Fibroblast of upper back skin (primary cell): Measurements from ENCODE around the gene PCDHB1.
A peak's percentile ranks its signal among the peaks of the same experiment; 100 is the strongest.
"Not testable (repeated sequence)": the region's sequence is repeated elsewhere in the genome, so short reads cannot be mapped to it uniquely, and the experiment has no call there.

Experiments
- DNase-seq: peaks from one replicate; pipeline ENCODE4 v3.0.0-alpha.2; 2013

The PCDHB1 gene

GRCh38 chr5:141084487-141084989 is 33.4 kb downstream of the PCDHB1 start:
- DNase-seq: peak; percentile 38

GRCh38 chr5:141094481-141095262 is 43.5 kb downstream of the PCDHB1 start, which contains the start of gene PCDHB2:
Gene PCDHB2 (plus strand): TSS chr5:141094615. CDS start chr5:141094791, 176 bp downstream.
- peak; percentile 59 for DNase-seq

GRCh38 chr5:141095263-141095641 is 44.1 kb downstream of the PCDHB1 start:
- DNase-seq: no peak

GRCh38 chr5:141096181-141096580 is 45.0 kb downstream of the PCDHB1 start:
- not testable (repeated sequence) for DNase-seq

- not testable (repeated sequence) for DNase-seq
These were observed 45.4 kb downstream of the PCDHB1 start for GRCh38 chr5:141096586-141096985.

- peak; percentile 41 for DNase-seq
These were observed 49.1 kb downstream of the PCDHB1 start, which contains the start of gene PCDHB3 for GRCh38 chr5:141100243-141100805. Gene PCDHB3 (plus strand): TSS chr5:141100473. CDS start chr5:141100650, 177 bp downstream.

- DNase-seq: no peak
These were observed 49.9 kb downstream of the PCDHB1 start for GRCh38 chr5:141101059-141101458.

GRCh38 chr5:141102070-141102469 is 50.9 kb downstream of the PCDHB1 start:
- not testable (repeated sequence) for DNase-seq

GRCh38 chr5:141102471-141102870 is 51.3 kb downstream of the PCDHB1 start:
- DNase-seq: not testable (repeated sequence)

- no peak for DNase-seq
These were observed 54.2 kb downstream of the PCDHB1 start for GRCh38 chr5:141105350-141105749.
